HG02588 (cell line): ENCODE results near the gene HMGCS2.

Experiments
- ATAC-seq: cut with Tn5 transposase; IDR thresholded peaks from one replicate; pipeline ENCODE4 v1.9.1; 2021; ENCODE audit warnings: mild to moderate bottlenecking, moderate library complexity; ENCODE audit not compliant: unreplicated experiment

HMGCS2 gene

DNA sequence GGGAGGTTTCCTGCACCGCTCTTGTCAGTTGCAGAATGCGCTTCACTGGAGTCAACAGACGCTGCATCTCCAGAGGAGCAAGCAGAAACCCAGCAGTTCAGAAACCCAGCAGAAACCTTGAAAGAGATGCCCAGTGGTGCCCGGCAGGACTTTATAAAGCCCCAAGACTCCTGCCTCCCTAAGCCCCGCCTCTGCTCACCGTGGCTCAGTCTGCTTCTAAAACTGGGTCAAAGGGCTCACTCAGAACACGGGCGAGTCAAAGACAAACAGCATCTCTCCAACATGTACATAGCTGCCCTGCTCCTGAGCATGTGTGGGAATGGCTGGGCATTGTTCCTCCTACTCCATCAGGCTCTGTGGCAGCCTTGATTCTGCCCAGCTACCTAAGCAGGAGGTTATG is at the start of gene HMGCS2:
Gene HMGCS2, minus strand, starts transcription at position 128 of the 400 bp plus-strand sequence. Its CDS starts 61 bp downstream, at position 67.
- no peak for ATAC-seq

DNA sequence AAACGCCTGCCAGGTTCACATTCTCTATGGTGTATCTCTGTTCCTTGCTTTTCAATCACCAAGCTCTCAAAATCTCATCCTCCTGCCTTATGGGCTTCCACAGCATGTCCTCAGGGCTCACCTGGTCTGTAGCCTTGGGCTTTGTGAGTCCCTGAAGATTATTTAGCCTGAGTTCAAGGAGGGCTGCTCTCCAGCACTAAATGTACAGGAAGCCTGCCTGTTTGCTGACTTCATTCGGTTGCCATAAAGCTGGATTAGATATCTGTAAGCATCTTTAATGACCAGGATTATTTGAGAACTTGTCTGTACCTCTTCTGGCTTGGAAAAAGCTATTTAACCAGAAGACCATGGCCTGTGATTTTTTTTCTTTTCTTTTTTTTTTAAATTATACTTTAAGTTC is 49.5 kb upstream of the HMGCS2 start:
- no peak for ATAC-seq

DNA sequence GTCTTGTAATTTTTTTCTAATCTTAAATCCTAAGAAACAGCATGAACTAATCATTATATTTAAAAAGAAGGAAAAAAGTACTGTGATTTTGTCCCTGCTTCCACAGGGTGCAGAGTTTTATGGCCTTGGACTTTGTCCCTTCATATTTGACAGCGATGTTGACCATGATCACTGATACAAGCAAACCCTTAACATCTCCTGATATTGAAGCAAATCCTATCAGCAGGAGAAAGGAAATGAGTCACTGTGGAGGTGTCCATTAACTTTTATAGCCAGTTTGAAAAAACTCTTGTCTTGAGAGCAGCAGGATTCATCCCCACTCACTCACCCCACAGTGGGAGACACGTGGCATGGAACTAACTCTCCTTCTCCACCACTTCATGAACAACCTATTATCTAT is 47.7 kb upstream of the HMGCS2 start:
- no peak for ATAC-seq

DNA sequence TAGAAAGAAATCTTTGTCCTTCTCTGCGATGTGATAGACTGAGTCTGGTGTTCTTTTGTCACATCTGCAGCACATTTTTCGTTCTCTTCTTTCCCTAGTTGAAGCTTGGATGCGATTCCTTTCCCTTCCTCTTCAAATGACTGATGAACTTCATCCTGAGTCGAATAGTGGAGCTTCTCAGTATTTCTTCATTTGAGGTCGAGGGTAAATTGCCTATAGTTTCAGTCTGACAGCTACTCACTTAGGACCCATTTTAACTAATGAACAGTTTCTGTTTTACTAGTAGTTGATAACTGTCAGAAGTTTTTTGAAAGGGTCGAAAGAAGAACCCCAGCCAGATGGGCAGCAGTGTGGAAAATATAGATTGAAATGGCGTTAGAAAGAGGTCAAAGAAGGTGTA is 47.2 kb upstream of the HMGCS2 start:
- ATAC-seq = no peak

DNA sequence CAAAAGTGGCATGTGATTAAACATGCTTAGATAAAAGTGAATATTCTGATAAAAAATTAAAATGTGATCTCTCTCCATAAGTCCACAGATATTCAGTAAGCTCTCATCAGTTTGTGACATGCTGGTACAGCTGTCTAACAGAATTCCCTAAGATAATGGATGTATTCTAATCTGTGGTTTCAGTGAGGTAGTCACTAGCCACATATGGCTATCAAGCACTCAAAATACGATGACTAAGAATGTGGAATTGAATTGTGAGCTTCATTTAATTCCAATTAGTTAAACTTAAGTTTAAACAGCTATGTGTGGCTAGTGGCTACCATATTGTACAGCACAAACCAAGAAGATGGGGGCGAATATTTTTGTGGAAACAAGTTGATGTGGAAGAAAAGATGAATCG is 46.7 kb upstream of the HMGCS2 start:
- no peak for ATAC-seq

DNA sequence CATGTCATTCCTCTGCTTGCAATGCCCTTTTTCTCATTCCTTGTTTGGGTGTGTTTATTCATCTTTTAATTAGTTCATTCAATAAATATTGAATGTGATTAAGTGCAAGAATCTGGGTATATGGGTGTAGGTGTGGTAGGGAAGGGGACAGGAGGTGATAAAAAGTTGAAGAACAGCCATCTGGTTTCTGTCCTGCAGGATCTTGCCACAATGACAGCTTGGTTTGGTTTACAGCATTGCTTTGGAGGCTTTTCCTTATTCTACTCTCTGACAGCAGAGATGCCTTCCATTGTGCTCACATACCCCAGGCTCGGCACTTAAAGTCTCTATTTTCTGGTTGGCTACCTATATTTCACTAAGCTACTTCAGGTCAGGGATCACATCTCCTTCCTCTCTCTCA is 45.6 kb upstream of the HMGCS2 start:
- no peak for ATAC-seq

DNA sequence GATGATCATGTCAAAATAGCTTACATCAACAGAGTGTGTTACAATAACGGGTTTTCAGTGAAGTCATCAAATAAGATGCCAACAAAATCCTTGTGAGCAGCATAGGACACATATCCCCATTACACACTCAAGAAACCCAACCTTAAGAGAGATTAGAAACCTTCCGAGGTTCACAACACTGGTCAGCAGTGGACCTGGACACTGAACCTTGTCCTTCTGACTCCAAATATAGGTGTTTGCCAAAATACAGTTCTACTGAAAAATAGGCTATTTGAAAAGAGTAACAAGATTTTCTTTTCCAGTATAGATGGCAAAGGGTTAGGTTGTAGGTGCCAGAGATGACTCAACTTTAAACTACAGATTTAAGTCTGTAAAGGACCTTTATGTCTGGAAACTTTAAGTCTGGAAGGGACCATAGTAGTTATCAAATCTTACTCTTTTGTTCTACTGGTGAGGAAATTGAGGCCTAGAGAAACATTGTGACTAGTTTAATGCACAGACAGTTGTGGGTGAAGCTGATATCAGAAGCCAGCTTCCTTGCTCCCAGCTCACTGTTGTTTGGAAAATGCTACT is 43.4 kb upstream of the HMGCS2 start:
- ATAC-seq = no peak

DNA sequence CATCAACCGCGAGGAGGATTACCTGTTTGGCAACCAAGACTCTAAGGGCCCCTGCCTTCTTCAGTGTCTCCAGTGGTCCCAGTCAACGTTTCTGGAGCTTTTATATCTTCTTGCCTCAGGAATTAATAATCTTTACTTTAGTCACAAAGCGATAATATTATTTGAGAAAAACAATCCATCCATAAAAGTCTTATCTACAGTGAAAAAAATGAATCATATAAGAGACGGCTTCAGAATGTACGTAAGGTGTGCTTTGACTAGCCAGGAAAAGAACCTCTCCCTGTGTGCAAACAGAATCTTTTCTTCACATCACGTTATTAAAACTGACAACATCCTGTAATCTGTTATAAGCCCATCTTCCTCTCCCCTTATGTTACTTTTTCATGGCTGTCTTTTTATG is 42.7 kb upstream of the HMGCS2 start, which contains the start of gene REG4:
Gene REG4, minus strand, starts transcription at position 74 of the 400 bp plus-strand sequence. CDS start 2,691 bp downstream, outside the sequence.
- ATAC-seq = no peak

DNA sequence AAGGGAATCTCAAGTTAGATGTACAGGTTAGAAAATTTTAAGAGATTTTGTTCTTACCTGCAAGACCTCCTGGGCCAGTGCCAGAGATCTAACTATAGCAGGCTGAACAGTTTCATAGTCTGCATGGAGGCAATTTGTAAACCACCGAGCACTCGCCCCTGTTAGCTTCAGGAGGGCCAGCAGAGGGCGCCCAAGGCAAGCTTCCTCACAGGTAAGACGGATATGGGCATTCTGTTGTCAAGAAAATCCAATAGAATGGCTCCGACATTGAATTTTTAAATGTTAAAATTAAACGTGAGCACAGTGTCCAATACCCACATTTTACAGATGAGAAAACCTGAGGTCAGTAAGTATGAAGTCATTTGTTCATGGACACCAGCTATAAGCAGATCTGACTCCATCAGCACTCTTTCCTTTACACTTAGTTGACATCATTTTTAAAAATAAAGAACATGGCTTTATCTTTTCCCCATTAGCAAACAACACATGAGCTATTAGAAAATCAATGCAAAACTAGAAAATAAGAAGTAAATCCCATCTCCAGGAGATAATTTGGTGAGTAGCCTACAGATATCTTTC is 40.4 kb upstream of the HMGCS2 start:
- ATAC-seq = peak; percentile 80

DNA sequence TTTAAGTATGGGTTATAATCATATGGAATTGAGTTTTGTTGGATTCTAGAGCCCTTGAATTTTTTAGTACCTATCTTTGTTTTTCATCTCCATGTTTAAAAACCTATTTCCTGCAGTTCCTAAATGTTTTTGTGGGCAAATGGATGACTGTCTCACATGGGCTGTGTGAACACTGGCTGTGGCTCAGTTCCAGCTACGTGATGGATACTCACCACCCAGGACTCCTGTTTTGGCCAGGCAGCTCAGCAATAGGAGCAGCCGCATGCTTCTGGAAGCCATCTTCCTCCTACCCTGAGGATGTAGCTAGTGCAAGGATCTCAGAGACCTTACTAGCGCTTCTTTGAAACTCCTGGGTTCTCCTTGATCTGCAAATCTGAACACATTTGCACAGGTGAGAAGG is 39.8 kb upstream of the HMGCS2 start:
- ATAC-seq = no peak

DNA sequence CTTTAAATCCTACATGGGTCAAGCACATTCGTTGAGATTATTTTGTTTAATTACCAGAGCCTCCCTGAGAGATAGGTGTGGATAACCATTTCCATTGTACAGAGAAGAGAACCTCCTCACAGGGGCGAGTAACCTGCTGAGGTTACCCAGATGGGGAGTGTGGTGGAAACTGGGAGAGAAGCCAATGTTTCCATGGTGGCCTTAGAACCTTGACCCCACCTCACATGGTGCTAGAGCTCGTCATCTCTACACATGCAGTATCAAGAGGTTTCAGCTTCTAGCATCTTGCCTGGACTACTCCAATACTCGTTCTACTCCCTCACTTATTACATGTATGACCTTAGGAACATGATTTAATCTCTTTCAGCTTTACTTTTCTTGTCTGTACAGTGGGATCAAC is 37.8 kb upstream of the HMGCS2 start:
- ATAC-seq = no peak

DNA sequence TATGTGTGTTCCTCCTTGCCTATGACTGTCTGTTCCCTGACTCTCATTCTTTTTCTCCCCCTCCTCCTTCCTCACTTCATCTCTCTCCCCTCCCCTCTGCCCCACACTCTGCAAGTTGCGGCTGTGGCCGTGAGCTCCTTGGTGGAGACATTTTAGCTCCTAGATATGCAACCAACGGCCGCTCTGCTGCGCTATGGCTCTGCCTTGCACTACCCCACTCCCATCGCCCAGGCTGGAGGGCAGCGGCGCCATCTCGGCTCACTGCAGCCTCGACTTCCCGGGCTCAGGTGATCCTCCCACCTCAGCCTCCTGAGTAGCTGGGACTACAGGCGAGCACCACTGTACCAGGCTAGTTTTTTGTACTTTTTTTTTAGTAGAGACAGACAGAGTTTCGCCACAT is 37.0 kb upstream of the HMGCS2 start:
- no peak for ATAC-seq

DNA sequence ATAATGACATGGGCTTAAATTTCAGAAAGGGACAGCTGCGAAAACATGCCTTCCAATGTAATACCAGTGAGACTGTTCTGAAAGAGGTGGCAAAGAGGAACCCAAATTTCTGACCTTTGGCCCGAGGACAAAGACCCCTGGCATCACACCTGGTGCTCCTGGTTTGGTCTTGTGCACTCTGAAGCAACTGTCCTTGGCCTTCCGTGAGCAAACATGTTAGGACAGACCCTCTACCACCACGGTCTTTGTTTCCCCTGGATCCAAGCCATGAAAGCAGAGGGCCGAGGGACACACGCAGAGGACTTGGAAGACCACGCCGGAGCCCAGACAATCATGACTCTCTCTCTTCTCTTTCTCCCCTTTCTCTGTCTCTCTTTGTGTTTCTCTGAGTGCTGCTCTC is 36.5 kb upstream of the HMGCS2 start:
- no peak for ATAC-seq

DNA sequence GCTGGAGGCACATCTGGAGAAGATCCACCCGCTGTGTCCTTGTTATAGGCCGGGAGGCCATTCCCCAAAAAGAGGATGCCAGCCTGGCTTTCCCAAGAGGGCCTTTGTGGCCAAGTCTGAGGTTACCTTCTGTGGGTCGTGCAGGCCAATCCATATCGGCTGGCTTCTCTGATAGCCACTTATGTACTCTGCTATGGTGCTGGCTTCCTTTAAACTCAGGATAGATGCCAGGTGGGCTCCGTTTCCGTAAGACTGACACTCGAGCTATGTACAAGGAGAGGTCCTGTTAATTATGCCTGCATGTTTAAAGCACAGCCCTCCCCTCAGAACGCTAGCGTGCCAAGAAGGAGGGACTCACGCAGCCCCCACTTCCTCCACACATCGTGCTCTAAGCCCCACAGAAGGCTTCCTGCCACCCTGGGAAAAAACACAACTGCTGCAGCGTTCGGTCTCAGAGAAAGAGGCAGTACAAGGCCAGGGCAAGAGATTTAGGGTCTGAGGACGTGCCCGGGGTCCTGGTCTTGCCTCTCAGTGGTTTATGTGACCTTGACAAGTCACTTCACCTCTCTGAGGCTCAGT is 31.0 kb upstream of the HMGCS2 start:
- ATAC-seq = no peak

DNA sequence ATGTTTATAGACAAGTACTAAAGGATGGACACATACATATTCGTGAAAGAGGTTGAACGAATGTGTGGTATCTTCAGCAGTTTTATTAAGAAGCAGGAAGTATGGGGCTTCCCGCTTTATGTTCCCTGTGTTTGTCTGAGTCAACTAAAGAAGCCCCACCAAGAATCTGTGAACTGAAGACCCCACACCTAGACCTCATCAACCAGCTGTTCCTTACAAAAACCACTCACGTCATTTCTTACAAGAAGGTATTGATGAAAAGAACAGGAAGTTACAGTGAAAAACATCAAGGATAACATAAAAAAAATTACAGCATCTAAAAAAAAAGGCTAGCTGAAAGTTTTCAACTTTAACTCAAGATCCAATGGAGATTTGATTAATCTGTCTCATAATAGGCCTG is 30.3 kb upstream of the HMGCS2 start:
- no peak for ATAC-seq

DNA sequence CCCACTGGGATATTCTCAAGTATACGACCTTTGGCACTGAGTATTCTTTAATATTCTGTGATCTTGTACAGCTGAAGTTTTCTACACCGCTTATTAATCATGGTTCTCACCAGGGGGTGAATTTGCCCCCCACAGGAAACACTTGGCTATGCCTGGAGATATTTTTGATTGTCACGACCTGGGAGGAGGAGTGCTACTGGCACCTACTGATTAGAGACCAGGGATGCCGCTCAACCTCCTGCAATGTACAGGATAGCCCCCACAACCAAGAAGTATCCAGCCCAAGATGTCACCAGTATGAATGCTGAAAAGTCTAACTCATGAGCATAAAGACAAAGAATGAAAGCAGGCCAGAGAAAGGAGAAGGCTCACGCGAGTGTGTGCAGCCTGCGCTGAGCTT is 28.9 kb upstream of the HMGCS2 start:
- ATAC-seq = no peak

DNA sequence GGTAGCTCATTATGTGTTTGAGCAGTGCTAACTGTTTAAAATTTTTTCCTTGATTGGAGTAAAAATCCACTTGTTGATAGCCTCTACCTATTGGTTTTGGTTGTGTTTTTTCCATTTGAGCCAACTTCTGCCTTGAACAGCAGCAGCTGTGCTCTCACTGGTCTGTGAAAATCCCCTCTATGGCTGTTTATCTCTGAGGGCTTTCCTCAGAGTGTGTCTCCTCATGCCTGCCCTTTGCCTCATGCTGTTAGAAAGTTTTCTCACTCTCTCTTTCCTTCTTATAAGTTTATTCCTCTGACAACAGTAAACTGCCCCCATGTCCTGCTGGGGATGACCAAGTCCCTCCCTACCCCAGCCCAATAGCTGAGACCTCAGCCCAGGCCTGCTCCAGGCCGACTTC is 28.5 kb upstream of the HMGCS2 start:
- no peak for ATAC-seq

DNA sequence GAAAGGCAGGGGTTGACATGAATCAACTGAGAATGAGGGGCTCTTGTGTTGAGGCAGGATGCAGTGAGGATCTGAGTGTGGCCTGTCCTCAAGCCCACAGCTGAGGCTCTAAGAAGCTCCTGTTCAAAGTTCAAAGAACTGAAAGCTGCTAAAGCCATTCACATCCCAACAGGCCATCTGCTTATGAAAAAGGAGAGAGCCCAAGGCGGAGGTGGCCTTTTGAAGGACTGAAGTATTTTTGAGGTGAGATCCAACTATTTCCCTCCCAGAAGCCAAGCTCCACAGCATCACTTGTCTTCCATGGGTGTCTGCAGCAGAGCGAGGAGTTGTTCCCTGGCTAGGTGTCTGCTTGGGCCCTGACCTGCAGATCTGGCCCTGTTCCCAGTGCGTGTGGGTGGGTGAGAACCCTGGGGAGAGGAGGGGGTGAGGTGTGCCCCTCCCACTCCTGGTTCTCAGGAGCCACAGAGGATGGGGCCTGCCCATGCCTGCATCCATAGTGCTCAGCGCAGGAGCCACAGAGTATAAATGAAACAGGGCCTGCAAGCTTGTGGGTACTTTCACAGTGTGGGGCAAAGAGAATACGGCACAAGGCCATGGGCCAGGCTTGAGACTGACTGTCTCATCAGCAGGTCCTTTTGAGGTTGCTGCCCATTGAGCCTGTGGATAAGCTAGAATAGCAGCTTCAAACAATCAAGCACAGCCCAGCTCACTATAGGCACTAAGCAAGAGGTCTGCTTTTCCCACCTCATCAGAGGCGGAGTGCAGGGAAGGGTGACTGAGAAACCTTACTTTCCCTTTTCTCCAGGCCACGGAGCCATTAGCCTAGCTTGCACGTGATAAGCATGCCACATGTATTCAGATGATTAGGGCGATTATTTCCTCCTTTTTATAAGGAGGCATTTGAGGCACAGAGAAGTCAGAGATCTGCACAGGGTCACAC is 26.8 kb upstream of the HMGCS2 start:
- no peak for ATAC-seq

DNA sequence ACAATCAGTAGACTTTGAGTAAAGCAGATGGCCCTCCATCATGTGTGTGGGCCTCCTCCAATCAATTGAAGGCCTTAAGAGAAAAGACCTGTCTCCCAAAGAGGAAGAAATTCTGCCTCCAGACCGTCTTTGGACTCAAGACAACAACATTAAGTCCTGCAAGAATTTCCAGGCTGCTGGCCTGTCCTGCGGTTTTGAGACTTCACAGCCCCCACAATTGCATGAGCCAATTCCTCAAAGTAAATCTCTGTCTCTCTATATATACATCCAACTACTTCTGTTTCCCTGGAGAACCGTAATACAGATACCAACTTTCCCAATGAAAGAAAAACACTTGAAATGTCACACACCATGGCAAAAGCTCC is 26.2 kb upstream of the HMGCS2 start:
- ATAC-seq = no peak

DNA sequence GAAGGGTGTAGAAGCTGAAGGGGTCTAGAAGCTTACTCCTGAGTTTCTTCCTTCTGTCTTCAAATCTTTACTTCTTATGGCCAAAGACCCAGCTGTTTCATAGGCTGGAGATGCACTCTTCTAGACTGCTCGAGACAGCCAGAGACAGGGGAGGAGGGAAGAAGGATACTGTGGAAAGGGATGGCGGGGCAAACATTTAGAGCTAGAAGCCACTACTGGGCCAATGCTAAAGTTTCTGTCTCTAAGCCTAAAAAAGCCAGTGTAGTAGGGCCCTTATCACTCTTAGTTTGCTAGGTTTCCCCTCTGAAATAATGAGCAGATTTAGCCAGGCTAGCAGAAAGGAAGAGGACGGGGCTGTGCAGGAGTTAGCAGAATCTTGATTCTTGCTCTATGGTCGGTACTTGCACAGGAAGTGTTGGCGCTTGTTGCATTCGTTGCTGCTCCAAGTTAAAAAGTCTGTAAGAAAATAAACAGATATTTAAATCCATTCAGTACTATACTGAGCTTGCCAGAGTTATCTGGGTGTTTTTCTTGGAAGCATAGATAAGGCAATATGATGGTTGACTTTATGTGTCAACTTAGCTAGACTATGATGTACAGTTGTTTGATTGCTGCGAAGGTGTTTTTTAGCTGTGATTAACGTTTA is 25.6 kb upstream of the HMGCS2 start:
- no peak for ATAC-seq

DNA sequence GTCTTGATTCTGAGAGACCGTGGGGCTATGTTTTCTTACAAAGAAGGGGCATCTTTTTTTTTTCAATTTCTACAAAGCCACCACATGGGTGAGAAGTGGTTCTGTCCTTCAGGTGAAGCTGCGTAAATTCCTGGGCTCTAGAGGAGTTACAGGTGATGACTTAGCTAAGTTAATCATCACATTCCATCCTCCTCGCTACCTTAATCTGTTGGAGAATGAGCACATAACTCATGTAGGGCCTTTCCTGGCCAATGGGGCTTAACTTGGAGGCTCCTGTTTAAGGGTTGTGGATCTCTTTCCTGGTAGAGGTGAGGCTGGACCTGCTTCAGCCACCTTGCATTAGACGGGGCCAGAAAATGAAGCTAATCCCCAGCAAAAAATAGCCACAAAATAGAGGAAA is 22.7 kb upstream of the HMGCS2 start:
- ATAC-seq = no peak
